Testis (tissue), 3 donors: Measurements from ENCODE around the gene CCDC15. TPM values are rescaled to one million over a fixed set of nuclear protein-coding genes. Genes with fewer than 3 reads are reported as not detected.

ENCODE experiments used
- DNase-seq: peaks from one replicate; pipeline ENCODE4 v3.0.0-alpha.2; 2019
- H3K27ac ChIP-seq, 2 donors: fragments of 200-600 bp; sonication (generic); one replicate each; pipeline ENCODE4 v1.5.1; 2019
- H3K27me3 ChIP-seq: fragments of 200-600 bp; sonication (generic); one replicate; pipeline ENCODE4 v1.5.1; 2019
- H3K36me3 ChIP-seq: fragments of 200-600 bp; sonication (generic); one replicate; pipeline ENCODE4 v1.5.1; 2017; ENCODE audit warnings: low read depth; ENCODE audit errors: missing control alignments
- H3K4me1 ChIP-seq: fragments of 200-600 bp; sonication (generic); one replicate; pipeline ENCODE4 v1.5.1; 2019
- H3K4me3 ChIP-seq, 2 donors: fragments of 200-600 bp; sonication (generic); one replicate each; pipeline ENCODE4 v1.5.1; 2017 to 2019
- H3K9me3 ChIP-seq: fragments of 200-600 bp; sonication (generic); one replicate; pipeline ENCODE4 v1.5.1; 2017
- POLR2A ChIP-seq: fragments of 450-650 bp; IDR thresholded peaks from one replicate; pipeline ENCODE4 v1.6.1; 2017; ENCODE audit warnings: antibody characterized with exemption, mild to moderate bottlenecking, moderate library complexity
- WGBS, 2 donors: methylation state at CpG; one replicate each; pipeline ENCODE4 v1.1.5; 2018; 5-methylcytosine and 5-hydroxymethylcytosine counted together
- intact Hi-C: fragments of 100-400 bp; cut with DNase I; formaldehyde crosslinking; loops from one replicate; pipeline ENCODE4 v1.15.1; 2023; ENCODE audit warnings: low total_unique reads
- polyA plus RNA-seq: library from polyadenylated mRNA; stranded (reverse); fragments of 350-450 nt; fragmentation: Illumina TruSeq; extraction: RNeasy Lipid Tissue Mini Kit (QIAGEN cat#74804); gene quantifications from one replicate; pipeline ENCODE4 v1.2.3, GENCODE V29; 2014; ENCODE audit warnings: low read depth, low replicate concordance; ENCODE audit not compliant: insufficient read depth
- total RNA-seq, 2 donors: library from RNA; depleted of rRNA; stranded (reverse); fragments of >200 nt; gene quantifications; one replicate each; pipeline ENCODE4 v1.2.3, GENCODE V29; 2016
- TF ChIP-seq, protein P1 (sequence below), 3 experiments: fragments of 450-650 bp in 2 of 3; fragments of 200-600 bp in 1 of 3; sonication (generic) in 1 of 3; IDR thresholded peaks; one replicate each; pipeline ENCODE4 v1.5.1; 2016 to 2019; ENCODE audit warnings: antibody characterized with exemption in 3 of 3, mild to moderate bottlenecking in 2 of 3, moderate library complexity in 1 of 3

Gene CCDC15
- total and polyA plus RNA-seq, 3 donors from 2014 or later: 8.0 to 15.1 (median 14.9) TPM

DNA sequence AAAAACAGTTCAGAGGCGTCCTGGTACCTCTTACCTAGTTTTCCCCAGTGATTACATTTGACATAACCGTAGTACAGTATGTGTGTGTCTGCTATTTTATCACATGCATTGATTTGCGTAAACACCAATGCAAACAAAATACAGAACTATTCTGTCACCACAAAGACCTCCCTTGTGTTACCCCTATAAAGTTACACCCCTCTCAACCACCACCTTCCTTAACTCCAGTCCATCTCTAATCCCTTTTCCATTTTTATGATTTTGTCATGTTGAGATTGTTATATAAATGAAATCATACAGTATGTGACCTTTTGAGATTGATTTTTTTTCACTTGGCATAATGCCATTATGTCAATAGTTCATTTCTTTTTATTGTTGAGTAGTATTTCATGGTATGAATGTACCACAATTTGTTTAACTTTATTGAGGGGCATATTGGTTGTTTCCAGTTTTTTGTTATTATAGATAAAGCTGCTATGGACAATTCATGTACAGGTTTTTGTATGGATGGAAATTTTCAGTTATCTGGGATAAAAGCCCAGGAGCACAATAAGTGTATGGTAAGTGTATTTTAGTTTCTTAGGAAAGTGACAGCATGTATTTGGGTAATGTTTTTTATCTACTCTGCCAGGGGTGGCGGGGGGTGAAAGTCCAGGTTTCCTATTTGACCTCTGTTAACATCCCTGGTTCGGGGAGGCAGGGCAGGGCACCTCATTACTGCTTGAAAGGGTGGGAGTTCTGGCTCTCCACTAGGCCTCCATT lies 103.1 kb downstream of the CCDC15 start:
- Histone ChIP-seq H3K4me3 (no peak overlapping the region), H3K36me3 (no peaks in the 10 kb centered on the region), H3K27ac (no peak overlapping the region), H3K4me1 (no peaks in the 10 kb centered on the region), H3K9me3 (no peaks in the 10 kb centered on the region), H3K27me3 (no peaks in the 10 kb centered on the region)
- intact Hi-C loops: no loop called here
- no peak for TF ChIP-seq POLR2A
- TF ChIP-seq, protein P1, sequence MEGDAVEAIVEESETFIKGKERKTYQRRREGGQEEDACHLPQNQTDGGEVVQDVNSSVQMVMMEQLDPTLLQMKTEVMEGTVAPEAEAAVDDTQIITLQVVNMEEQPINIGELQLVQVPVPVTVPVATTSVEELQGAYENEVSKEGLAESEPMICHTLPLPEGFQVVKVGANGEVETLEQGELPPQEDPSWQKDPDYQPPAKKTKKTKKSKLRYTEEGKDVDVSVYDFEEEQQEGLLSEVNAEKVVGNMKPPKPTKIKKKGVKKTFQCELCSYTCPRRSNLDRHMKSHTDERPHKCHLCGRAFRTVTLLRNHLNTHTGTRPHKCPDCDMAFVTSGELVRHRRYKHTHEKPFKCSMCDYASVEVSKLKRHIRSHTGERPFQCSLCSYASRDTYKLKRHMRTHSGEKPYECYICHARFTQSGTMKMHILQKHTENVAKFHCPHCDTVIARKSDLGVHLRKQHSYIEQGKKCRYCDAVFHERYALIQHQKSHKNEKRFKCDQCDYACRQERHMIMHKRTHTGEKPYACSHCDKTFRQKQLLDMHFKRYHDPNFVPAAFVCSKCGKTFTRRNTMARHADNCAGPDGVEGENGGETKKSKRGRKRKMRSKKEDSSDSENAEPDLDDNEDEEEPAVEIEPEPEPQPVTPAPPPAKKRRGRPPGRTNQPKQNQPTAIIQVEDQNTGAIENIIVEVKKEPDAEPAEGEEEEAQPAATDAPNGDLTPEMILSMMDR (IDR thresholded peaks at IDR 0.05): no peak
- DNase-seq: no peak
- 89 to 93% methylated on average over 5 of the region's 5 CpGs for WGBS, 2 donors

DNA sequence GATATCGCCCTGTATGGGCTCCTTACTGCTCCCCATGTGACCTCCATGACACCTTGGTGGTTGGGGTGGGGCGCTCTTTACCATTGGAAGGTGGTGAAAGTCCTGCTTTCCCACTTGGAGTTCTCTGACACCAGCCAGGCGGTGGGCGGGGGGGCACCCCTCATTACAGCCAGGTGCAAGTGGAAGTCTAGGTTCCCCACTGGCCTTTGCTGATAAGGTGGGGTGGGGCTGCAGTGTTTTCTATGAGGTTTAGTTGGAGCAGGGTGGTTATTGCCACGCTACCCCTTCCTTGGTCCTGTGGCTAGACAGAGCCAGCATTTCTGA lies 103.7 kb downstream of the CCDC15 start:
- no peak for DNase-seq
- Histone ChIP-seq H3K27ac (no peak overlapping the region), H3K4me1 (no peaks in the 10 kb centered on the region), H3K36me3 (no peaks in the 10 kb centered on the region), H3K4me3 (no peak overlapping the region), H3K27me3 (no peaks in the 10 kb centered on the region), H3K9me3 (no peaks in the 10 kb centered on the region)
- intact Hi-C loops: no loop called here
- no peak for TF ChIP-seq POLR2A
- TF ChIP-seq, protein P1 (IDR thresholded peaks at IDR 0.05): no peak
- 90 to 93% methylated on average over 2 to 5 of the region's 5 CpGs for WGBS, 2 donors

DNA sequence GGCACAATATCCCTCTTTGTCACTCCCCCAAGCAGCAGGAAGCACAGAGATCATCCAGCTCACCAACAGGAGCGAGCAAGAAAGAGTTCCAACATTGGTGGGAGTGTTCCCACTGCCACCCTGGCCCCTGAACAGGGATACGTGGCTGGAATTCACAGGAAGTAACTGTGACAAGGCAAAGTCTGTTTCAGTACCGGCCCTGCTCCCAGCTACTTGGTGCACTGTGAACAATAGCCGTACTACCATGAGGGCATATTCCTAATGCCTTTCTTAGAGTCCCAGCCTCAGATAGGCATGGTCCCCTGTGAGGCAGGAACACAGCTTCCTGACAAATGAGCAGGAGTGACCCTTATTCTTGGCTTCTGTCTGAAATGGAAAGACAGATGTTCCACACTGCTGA lies 107.3 kb downstream of the CCDC15 start:
- TF ChIP-seq, protein P1 (IDR thresholded peaks at IDR 0.05): no peak
- no peak for TF ChIP-seq POLR2A
- Histone ChIP-seq H3K36me3 (no peaks in the 10 kb centered on the region), H3K9me3 (no peaks in the 10 kb centered on the region), H3K27ac (no peak overlapping the region), H3K27me3 (no peaks in the 10 kb centered on the region), H3K4me3 (no peak overlapping the region), H3K4me1 (peaks cover 4% of the 10 kb centered on the region)
- 59 to 87% methylated on average over 3 to 4 of the region's 4 CpGs for WGBS, 2 donors
- DNase-seq: no peak
- intact Hi-C loops: no loop called here

DNA sequence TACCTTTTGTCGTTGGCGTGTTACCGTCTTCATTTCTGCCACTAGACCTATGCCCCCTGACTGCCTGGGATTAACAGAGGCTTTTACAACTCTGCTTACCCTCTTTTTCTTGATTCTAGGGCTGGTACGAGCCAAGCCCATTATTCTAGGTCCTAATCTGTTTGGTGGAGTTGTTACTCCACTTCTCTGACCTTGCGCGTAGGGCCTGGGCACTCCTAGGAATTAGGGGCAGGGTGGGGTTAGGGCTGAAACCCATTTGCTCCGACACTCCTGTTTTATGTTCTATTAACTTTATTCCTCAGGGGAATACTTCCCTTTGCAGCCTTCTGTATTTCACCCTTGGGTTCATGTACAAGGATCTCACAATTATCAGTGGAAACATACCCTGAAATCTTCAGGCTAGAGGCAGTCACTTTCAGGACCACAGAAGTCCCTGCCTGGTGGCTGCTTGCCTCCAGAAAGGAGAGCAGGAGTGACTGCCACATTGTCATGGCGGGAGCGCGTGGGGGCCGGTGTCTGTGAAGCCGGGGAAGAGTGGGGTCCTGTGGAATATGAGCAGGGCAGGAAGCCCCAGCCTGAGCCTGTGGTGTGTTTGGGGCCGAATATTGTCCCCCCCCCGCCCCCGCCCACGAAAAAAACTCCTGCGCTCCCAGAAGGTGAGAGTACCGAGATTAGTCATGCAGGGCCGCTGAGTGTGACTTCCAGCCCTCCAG lies 108.4 kb downstream of the CCDC15 start:
- no peak for DNase-seq
- TF ChIP-seq POLR2A: no peak
- TF ChIP-seq, protein P1 (IDR thresholded peaks at IDR 0.05): no peak
- Histone ChIP-seq H3K4me1 (peaks cover 4% of the 10 kb centered on the region), H3K27ac (no peak overlapping the region), H3K9me3 (no peaks in the 10 kb centered on the region), H3K36me3 (no peaks in the 10 kb centered on the region), H3K4me3 (peak overlapping the region; percentile 55 to 57), H3K27me3 (no peaks in the 10 kb centered on the region)
- intact Hi-C loops: no loop called here
- whole genome bisulfite sequencing, 2 donors: 40 to 59% methylated on average over 8 to 18 of the region's 19 CpGs
